IMR-90 (cell line): ENCODE measurements around the gene ZNF561.

Experiments used
- CEBPB ChIP-seq: IDR thresholded peaks from 2 replicates; pipeline ENCODE4 v1.6.1; 2012; ENCODE audit warnings: low read depth, low read length, improper control_type of control experiment
- MAFK ChIP-seq: IDR thresholded peaks from 2 replicates; pipeline ENCODE4 v1.6.1; 2012; ENCODE audit warnings: low read depth, low read length, improper control_type of control experiment
- MAZ ChIP-seq: IDR thresholded peaks from 2 replicates; pipeline ENCODE4 v1.6.1; 2012; ENCODE audit warnings: low read depth, mild to moderate bottlenecking, low read length, improper control_type of control experiment, moderate library complexity, borderline replicate concordance
- MXI1 ChIP-seq: IDR thresholded peaks from 2 replicates; pipeline ENCODE4 v1.6.1; 2012; ENCODE audit warnings: low read depth, mild to moderate bottlenecking, low read length, moderate library complexity, borderline replicate concordance
- POLR2A ChIP-seq: IDR thresholded peaks from 2 replicates; pipeline ENCODE4 v1.6.1; 2012; ENCODE audit warnings: mild to moderate bottlenecking, low read depth, low read length
- RAD21 ChIP-seq: IDR thresholded peaks from 2 replicates; pipeline ENCODE4 v1.6.1; 2012; ENCODE audit warnings: low read length, improper control_type of control experiment
- RFX5 ChIP-seq: IDR thresholded peaks from 2 replicates; pipeline ENCODE4 v1.8.0; 2012; ENCODE audit warnings: low read depth, mild to moderate bottlenecking, low read length, moderate library complexity
- SMC3 ChIP-seq: fragments of 150-350 bp; IDR thresholded peaks from 2 replicates; pipeline ENCODE4 v1.6.1; 2016; ENCODE audit warnings: low read depth, mild to moderate bottlenecking, antibody characterized with exemption, low read length, moderate library complexity
- USF2 ChIP-seq: fragments of 150-350 bp; IDR thresholded peaks from 2 replicates; pipeline ENCODE4 v1.6.1; 2017; ENCODE audit warnings: mild to moderate bottlenecking, antibody characterized with exemption, low read length, low read depth
- TF ChIP-seq, protein P1 (sequence below): conservative IDR thresholded peaks from 2 replicates; pipeline ENCODE4 v1.5.1; 2012; ENCODE audit warnings: mild to moderate bottlenecking, low read depth, low read length, improper control_type of control experiment

- TF ChIP-seq, protein P1, sequence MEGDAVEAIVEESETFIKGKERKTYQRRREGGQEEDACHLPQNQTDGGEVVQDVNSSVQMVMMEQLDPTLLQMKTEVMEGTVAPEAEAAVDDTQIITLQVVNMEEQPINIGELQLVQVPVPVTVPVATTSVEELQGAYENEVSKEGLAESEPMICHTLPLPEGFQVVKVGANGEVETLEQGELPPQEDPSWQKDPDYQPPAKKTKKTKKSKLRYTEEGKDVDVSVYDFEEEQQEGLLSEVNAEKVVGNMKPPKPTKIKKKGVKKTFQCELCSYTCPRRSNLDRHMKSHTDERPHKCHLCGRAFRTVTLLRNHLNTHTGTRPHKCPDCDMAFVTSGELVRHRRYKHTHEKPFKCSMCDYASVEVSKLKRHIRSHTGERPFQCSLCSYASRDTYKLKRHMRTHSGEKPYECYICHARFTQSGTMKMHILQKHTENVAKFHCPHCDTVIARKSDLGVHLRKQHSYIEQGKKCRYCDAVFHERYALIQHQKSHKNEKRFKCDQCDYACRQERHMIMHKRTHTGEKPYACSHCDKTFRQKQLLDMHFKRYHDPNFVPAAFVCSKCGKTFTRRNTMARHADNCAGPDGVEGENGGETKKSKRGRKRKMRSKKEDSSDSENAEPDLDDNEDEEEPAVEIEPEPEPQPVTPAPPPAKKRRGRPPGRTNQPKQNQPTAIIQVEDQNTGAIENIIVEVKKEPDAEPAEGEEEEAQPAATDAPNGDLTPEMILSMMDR, result no peak
- TF ChIP-seq MXI1 (no peak), CEBPB (no peak), RFX5 (no peak), RAD21 (no peak), SMC3 (no peak), MAZ (no peak), MAFK (no peak), POLR2A (no peak), USF2 (no peak)
Measured at GRCh38 chr19:9667898-9668297, 46.9 kb upstream of the ZNF561 start.
